HG03108 (cell line): ENCODE results near the gene UNC13D.
A peak's percentile ranks its signal among the peaks of the same experiment; 100 is the strongest.
"Not testable (repeated sequence)": the region's sequence is repeated elsewhere in the genome, so short reads cannot be mapped to it uniquely, and the experiment has no call there.

Source experiments
- ATAC-seq: cut with Tn5 transposase; IDR thresholded peaks from one replicate; pipeline ENCODE4 v1.9.1; 2021; ENCODE audit warnings: moderate library complexity; ENCODE audit not compliant: unreplicated experiment

Gene UNC13D

DNA sequence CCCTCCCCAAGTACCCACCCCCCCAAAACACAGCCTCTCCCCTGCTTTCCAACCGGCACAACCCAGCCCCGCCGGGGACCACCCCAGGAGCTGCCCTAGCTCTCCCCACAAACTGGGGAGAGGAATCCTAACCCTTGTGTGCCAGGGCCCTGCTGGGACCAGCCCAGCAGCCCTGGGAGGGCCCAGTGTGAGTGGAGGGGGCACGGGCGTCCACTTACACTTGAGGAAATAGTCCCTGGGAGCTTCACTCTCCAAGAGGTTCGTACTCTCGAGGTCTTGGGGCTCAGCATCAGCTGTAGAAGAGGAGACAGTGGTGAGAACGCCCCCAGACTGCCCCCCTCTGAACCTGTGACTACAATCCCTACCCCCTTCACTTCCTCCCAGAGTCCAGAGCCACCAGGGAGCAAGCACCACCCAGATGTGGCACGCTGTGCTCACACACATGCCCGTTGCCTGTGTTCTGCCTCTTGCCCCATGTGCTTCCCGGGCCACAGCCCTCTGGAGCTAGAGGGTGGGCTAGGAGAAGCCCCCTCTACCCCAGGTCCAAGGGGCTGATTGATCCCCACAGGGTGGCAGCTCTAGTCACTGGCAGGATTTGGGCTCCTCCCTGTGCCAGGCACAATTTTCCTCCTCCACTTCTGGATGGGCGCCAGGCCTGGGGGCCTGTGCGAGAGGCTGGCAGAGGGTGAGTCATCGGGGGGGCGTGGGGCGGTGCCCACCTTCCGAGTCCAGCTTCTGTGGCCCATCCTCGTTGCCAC is 31.2 kb upstream of the UNC13D start:
- no peak for ATAC-seq

DNA sequence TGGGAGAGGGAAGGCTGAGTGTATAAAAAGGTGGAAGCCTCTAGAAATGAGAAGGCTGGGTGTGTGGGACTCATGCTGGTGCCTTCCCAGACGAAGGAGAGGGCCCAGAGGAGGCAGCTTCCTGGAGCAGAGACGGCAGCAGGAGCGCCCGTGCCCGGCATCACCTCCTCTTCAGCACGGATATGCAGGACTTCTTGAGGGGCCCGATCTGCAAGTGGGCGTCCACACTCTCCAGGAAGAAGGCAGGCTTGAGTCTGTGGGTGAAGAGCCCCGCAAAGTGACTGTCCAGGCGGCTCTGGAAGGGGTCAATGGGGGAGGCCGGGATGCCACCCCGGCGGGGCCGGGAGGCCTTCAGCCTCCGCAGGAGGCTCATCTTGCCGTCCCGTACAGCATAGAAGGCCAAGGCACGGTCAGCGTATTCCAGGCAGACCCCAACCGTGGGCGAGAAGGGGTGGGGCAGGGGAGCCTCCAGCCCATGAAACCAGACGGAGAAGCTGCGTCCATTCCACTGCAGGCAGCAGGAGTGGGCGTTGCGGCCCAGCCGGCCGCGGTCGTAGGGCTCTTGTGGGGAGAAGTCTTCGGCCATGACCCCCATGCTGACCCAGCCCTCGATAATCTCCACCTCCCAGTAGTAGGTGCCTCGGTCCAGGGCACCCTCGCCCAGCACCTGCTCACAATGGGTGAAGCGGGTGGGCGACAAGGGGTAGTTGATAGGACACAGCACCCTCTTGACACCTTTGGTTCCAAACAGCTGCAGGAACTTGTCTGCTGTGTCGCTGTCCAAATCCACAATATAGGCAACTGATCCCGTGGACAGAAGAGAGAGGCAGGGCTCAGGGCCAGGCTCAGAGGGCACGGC is 30.3 kb upstream of the UNC13D start:
- no peak for ATAC-seq

DNA sequence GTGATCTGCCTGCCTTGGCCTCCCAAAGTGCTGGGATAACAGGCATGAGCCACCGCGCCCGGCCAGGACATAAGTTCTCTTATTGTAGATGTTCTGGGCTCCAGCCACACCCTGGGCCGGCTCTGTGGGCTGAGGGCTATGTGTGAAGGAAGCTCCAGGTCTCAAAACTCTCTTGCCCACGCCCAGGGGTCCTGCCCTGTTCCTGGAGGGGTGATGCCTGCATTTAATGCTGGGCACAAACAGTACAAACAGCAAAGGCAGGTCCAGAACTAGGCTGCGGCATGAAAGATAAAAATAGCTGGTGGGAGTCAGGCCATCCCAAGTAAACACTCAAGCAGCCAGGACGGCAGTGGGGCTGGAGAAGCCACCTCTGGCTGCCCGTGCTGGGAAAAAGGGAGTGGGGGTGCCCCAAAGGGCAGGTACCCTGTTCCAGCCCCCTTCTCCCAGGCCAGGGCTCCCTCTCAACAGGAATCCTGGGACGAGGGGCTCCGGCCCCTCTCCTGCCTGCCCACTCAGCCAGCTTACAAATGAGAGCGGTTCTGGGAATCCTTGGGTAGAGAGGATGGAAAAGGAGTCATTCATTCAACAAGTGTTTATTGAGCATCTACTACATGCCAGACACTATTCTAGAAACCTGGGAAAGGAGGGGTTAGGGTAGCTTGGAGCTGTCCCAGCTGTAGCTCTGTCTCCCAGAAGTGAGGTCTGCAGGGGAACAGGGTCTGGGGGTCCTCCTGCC is 29.6 kb upstream of the UNC13D start:
- ATAC-seq: no peak

DNA sequence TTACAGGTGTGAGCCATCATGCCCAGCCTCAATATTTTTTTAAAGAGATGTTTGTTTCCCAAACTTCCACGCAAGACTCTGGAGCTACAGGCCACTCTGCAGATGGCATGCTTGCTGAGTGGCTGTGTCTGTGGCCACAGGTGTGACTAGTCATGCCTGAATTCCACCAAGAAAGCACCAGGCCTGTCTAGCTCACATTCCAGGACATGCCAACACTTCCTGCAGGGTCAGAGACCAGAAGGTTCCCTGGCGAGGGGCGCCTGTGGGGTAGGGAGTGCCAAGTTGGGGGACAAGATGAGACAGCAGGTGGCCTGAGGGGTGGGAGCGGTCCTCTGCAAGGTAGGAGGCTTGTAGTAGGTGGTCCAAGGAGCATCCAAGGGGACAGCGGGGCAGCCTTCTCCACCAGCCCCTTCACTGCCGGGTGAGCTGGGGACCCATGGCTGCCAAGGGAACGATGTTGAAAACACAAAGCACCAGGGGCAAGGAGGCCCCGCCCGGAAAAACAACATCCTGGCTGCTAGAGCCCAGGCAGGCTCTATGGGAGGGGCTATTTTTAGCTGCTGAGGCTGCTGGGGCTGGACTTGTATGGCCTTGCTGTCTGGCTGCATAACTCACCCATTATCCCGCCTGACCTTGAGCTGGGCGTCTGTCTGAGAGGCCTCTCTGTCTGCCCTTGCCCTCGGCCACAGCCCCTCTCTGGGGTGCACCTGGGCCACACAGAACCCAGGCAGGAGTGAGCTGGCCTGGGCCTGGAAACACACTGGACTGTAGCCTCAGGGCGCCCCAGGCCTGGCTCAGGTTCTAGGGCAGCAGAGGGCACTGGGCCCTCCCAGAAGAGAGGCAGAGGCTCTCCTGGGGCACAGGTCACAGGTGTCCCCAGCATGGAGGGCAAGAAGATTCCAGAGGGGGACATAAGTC is 28.5 kb upstream of the UNC13D start:
- ATAC-seq: no peak

DNA sequence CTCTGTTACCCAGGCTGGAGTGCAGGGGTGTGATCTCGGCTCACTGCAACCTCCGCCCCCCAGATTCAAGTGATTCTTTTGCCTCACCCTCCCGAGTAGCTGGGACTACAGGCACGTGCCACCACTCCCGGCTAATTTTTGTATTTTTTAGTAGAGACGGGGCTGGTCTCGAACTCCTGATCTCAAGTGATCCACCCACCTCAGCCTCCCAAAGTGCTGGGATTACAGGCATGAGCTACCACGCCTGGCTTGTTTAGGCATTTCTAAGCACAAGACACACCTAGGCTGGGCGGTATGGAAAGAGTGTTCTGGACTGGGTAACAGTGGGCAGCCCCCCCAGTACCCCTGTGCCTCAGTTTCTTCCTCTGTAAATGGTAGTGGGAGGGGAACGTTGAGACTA is 26.0 kb upstream of the UNC13D start:
- ATAC-seq: not testable (repeated sequence)

DNA sequence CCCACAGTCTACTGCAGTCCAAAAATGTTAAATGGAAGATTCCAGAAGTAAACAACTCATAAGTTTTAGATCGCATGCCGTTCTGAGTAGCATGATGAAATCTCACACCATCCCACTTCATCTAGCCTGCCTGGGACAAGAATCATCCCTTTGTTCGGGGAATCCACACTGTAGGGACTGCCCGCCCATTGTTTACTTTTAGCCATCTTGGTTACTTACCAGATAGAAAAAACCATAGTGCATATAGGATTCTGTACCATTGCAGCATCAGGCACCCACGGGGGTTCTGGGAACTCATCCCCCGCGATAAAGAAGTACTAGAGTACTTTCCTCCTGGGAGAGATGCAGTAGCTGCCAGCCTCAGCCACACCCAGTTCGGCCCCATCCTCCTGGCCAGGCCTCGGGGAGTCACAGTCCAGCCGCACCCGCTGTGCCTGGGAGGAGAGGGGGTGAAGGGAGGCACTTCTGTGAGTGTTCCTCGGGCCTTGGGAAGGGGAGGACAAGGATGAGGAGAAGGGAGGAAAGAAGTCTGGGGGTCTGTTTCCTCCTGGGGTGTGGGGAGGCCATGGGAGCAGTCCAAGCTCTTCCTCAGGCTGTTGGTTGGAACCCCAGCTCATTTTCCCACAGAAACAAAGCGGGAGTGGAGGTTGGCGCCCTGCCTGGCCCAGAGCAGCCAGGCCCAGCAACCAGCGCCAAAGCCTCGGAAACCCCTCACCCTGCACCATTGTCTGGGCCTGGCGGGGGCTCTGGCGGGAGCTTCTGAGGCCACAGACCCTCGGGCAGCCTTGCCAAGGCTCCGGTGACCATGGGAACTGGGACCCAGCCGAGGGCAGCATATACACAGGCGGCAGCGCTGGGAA is 25.3 kb upstream of the UNC13D start:
- no peak for ATAC-seq

DNA sequence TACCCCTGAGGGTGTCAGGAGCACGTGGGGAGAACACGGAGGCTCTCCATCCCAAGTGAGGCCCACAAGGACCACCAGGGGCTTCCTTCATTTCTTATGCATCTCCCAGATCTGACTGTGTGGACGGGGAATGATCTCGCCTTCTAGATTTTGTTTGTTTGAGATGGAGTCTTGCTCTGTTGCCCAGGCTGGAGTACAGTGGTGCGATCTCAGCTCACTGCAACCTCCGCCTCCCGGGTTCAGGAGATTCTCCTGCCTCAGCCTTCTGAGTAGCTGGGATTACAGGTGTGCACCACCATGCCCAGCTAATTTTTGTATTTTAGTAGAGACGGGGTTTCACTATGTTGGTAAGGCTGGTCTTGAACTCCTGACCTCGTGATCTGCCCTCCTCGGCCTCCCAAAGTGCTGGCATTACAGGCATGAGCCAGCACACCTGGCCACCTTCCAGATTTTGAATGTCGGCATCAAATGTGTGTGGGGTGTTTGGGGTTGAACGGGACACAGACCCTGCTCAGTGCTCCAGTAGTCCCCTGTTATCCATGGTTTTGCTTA is 24.6 kb upstream of the UNC13D start:
- not testable (repeated sequence) for ATAC-seq

DNA sequence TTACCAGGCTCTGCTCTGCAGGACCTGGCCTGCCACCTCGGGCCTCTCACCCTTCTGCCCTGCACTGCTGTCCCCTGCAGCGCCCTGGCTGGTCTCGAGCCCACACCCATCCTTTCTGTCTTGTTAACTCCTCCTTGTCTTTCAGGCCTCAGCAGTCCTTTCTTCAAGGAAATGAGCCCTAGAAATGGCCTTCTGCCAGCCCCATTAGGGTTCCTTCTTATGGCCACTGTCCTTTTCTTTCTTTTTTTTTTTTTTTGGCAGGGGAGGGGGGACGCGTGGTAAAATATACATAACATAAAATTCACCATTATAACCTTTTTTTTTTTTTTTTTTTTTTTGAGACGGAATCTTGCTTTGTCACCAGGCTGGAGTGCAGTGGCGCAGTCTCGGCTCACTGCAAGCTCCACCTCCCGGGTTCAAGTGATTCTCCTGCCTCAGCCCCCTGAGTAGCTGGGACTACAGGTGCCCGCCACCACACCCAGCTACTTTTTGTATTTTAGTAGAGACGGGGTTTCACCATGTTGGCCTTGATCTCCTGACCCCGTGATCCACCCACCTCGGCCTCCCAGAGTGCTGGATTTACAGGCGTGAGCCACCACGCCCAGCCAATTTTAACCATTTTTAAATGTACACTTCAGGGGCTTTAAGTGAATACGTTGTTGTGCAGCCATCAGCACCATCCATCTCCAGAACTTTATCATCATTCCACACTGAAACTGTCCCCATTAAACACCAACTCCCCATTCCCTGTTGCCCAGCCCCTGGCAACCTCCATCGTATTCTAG is 21.4 kb upstream of the UNC13D start:
- not testable (repeated sequence) for ATAC-seq

DNA sequence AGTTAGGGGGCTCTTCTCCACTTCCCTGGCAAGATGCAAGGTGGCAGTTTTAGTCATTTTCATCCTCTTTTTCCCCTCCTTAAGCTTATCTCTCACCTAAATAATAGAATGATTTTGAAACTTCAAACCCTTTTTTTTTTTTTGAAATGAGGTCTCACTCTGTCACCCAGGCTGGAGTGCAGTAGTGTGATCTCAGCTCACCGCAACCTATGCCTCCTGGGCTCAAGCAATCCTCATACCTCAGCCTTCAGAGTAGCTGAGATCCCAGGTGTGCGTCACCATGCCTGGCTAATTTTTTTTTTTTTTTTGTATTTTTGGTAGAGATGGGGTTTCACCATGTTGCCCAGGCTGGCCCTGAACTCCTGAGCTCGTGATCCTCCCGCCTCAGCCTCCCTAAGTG is 20.7 kb upstream of the UNC13D start:
- peak; percentile 4 for ATAC-seq

DNA sequence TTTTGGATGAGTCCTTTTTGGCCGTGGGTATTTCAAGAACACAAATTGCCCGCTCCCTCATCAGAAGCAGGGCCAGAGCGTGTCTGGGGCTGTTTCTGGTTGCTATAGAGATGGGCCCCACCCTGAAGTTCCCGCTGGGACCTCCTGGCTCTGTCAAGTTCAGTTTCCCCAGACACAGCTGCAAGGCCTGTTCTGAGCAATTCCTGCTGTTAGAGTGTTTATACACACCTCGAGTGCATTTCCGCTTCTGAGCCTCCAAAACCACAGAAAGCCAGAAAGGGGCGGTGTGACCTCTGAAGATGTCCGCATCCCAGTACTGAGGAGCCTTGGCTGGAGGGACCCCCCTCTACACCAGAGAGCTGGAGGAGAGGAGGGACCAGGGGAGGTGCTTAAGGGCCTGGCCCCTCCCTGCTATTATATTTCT is 20.3 kb upstream of the UNC13D start:
- peak; percentile 83 for ATAC-seq

DNA sequence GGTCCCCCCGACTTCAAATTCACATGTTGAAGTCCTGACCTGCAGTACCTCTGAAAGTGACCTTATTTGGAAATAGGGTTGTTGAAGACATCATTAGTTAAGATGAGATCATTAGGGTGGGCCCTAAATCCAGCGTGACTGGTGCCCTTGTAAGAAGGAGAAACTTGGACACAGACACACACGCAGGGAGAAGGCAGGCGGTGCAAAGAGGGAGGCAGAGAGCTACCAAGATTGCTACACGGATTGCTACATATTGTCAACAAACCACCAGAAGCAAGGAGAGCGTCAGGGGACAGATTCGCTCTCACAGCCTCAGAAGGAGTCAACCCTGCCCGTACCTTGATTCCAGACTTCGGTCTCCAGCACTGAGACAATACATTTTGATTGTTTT is 17.7 kb upstream of the UNC13D start:
- no peak for ATAC-seq

DNA sequence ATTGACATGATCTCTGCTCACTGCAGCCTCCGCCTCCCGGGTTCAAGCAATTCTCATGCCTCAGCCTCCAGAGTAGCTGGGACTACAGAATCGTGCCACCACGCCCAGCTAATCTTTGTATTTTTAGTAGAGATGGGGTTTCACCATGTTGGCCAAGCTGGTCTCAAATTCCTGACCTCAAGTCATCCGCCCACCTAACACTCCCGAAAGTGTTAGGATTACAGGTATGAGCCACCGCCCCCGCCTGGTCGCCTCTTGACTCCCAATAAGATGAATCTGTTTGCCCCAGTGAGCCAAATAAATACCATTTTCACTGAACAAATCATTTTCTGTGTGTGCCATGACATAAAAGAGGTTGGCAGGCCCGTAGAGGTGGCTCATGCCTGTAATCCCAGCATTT is 15.2 kb upstream of the UNC13D start:
- not testable (repeated sequence) for ATAC-seq

DNA sequence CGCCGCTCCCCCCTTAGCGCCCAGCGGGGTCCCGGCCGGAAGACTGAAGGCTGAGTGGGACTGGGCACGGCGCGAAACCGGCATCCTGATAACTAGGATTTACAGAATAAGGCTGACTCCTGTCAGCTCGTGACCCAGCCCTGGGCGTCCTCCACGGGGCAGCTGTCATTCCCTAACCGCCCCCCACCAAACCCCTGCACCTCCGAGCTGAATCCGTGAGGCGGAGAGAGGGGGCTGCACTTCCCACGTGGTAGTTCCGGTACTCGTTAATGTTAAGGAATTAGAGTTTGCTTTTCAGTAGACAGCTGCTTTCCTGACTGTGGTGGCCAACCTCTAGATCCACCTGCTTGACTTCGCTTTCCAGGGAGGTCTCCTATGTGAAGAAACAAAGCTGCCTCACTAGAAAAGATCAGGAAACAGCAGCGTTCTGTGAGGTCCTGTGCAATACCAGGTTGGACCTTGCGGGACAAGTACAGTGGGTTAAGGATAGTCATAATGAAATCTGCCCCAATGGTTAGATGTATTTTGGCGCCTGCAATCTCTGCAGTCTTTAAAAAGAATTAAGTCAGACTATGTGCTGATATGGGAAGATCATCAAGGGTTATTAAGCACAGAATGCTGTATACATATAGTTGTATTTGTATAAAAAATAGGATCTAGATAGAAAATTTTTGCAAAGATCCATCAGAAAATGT is 12.0 kb upstream of the UNC13D start:
- ATAC-seq: no peak

DNA sequence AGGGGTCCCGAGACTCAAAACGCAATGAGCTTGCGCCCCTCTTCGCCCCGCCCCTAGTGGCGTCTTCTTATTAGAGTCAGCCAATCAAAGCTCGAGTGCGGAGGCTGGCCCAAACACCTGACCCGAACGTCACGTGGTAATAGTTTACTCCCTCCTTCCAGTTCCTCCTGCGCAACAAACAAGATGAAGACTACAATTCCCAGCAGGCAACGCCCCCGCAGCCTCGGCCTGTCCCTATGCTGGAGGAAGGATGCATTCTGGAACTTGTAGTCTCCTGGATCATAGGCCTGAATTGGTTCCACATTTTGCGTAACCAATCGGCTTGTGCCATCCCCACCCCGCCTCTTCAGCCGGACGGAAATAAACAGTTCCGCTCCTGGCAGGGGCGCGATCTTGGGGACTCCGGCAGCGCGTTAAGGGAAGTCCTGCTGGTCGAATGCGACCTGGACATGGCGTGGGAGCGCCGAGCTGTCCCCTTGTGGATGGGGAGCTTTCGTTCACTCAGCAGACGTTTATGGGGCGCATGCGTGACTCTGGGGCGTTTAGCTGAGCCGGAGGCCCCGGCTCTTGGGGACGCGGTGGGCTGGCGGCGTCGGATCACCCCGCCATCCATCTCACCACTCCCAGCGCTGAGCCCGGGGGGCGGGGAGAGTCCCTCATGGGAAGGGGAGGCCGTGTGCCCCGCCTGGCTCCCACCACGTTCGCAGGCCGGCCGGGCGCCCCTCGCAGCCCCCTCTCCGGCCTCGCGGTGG is 11.3 kb upstream of the UNC13D start, which contains the start of gene WBP2:
WBP2 (minus strand) TSS at position 26 of the 752 bp plus-strand sequence. CDS start 38 bp downstream, outside the sequence.
- peak; percentile 80 for ATAC-seq

DNA sequence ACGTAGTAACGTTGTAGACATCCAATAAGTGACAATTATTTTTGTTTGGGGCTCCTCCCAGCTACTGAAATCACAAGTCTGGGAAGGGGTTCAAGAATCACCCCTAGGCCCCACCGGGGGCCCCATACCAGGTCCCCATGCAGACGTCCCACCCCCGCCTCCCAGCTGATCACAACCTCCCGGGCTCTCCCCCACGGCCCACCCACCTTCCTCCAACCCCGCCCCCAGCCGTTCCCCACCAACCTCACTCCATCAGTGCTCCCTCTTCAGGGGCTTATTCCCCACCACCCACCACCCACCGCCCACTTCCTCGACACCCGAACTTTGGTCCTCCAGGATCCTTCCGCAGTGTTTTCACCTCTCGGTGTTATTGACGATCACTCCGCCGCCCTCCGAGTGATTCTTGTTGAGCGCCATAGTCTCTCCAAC is 10.7 kb upstream of the UNC13D start:
- ATAC-seq: no peak

DNA sequence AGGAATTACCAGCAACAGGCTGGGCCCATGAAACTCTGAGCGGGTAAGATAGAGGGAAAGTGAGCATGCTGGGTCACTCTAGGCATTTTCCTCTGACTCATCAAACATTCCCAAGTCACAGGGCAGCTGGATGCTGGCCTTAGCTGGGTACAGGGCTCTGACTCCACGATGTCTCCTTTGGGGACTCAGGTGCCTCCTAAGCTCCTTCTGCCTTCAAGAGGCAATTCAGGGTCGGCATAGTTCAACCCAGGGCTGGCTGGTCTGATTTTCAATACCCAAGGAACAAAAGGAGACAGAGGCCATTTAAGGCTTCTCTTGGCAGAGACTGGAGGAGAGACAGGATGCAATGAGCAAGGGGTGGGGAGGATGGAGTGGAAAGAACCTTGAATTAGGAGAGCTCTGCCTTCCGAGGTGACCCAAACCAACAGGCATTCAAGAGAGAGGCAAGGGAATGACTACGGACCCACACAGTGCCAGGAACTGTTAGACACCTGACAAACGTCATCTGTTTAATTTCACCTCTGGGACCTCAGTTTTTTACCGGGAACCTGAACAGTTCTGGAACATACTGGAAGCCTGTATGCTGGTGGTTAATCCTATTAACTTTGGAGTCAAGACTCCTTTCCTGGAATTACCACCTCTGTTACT is 10.0 kb upstream of the UNC13D start:
- ATAC-seq: no peak
